Ovary (tissue), 9 donors: Measurements from ENCODE around the gene GABRD. TPM values are rescaled to one million over a fixed set of nuclear protein-coding genes. Genes with fewer than 3 reads are reported as not detected.

Source experiments
- DNase-seq, 5 donors: peaks; one replicate each; pipeline ENCODE4 v3.0.0-alpha.2; 2019 to 2020
- H3K27ac ChIP-seq, 2 donors: fragments of 200-600 bp; one replicate each; pipeline versions ENCODE4 v1.5.1 to v1.8.0; 2019 to 2022
- H3K27me3 ChIP-seq: fragments of 200-600 bp; one replicate; pipeline ENCODE4 v1.8.0; 2022
- H3K36me3 ChIP-seq: fragments of 200-600 bp; sonication (generic); one replicate; pipeline ENCODE4 v1.5.1; 2019
- H3K4me1 ChIP-seq: one replicate; pipeline ENCODE4 v1.8.1; 2013; ENCODE audit warnings: mild to moderate bottlenecking, moderate library complexity; ENCODE audit not compliant: insufficient read depth
- H3K4me3 ChIP-seq: fragments of 200-600 bp; sonication (generic); one replicate; pipeline ENCODE4 v1.5.1; 2017
- H3K9me3 ChIP-seq, 2 donors: fragments of 200-600 bp in 1 of 2; sonication (generic) in 1 of 2; one replicate each; pipeline versions ENCODE4 v1.5.1 to v1.8.1; 2013 to 2019; ENCODE audit warnings: mild to moderate bottlenecking in 1 of 2, moderate library complexity in 1 of 2
- EP300 ChIP-seq: sonication (generic); formaldehyde crosslinking; IDR thresholded peaks from one replicate; pipeline ENCODE4 v1.6.1; 2017; ENCODE audit warnings: antibody characterized with exemption
- POLR2A ChIP-seq: fragments of 450-650 bp; IDR thresholded peaks from one replicate; pipeline ENCODE4 v1.6.1; 2017; ENCODE audit warnings: antibody characterized with exemption, mild to moderate bottlenecking, moderate library complexity
- WGBS, 3 donors: extraction: QIAGEN DNeasy Blood & Tissue Kit in 1 of 3; methylation state at CpG; one replicate each; pipeline versions ENCODE4 v1.1.5 to v1.1.7; 2013 to 2017; 5-methylcytosine and 5-hydroxymethylcytosine counted together
- intact Hi-C, 4 donors: fragments of 100-400 bp; cut with DNase I; formaldehyde crosslinking; loops; one replicate each; pipeline versions ENCODE4 v1.11.0 to v1.15.1; 2022 to 2023
- polyA plus RNA-seq, 2 donors: library from polyadenylated mRNA; stranded (reverse); fragments of 200-250 nt in 1 of 2; fragments of 350-450 nt in 1 of 2; fragmentation: Illumina TruSeq in 1 of 2; extraction: RNeasy Lipid Tissue Mini Kit (QIAGEN cat#74804) in 1 of 2; gene quantifications; one replicate each; pipeline ENCODE4 v1.2.3, GENCODE V29; 2013 to 2014
- total RNA-seq, 7 donors: library from RNA; depleted of rRNA in 2 of 7; stranded (reverse); fragments of >200 nt in 2 of 7; fragmentation: NEBNext Ultra II Directional in 3 of 7; extraction: Animal tissue kit (Norgen Biotek cat#: 25700) in 3 of 7; gene quantifications; one replicate each; pipeline versions ENCODE4 v1.1.0 to v1.2.4, GENCODE V29; 2016 to 2023
- TF ChIP-seq, protein P1 (sequence below), 3 donors: fragments of 450-650 bp in 2 of 3; fragments of 200-600 bp in 1 of 3; IDR thresholded peaks; one replicate each; pipeline versions ENCODE4 v1.5.1 to v1.8.0; 2016 to 2022; ENCODE audit warnings: antibody characterized with exemption in 3 of 3, mild to moderate bottlenecking in 1 of 3
- donor health status: DM: no; HTN: no; CAD: no; lungs with moderate emphysema.
- donor health status: DM: no; HTN: no; CAD: no.
- donor health status: Bipolar disorder and iron deficiency.
- donor health status: DM: yes; HTN: yes; CAD: no.
- donor health status: DM: no; HTN: no; CAD: no.
- donor health status: DM: yes; HTN: yes; CAD: no.

GABRD gene
- total and polyA plus RNA-seq, 9 donors, result 0.13 to 0.40 (median 0.33) TPM; not detected in 6

GRCh38 chr1:2036287-2036686, 17.1 kb downstream of the GABRD start:
- Histone ChIP-seq H3K4me1 (no peaks in the 10 kb centered on the region), H3K36me3 (no peaks in the 10 kb centered on the region), H3K27ac (no peak overlapping the region), H3K27me3 (no peaks in the 10 kb centered on the region), H3K4me3 (no peak overlapping the region), H3K9me3 (no peaks in the 10 kb centered on the region)
- TF ChIP-seq EP300 (no peak), POLR2A (no peak)
- TF ChIP-seq, protein P1, sequence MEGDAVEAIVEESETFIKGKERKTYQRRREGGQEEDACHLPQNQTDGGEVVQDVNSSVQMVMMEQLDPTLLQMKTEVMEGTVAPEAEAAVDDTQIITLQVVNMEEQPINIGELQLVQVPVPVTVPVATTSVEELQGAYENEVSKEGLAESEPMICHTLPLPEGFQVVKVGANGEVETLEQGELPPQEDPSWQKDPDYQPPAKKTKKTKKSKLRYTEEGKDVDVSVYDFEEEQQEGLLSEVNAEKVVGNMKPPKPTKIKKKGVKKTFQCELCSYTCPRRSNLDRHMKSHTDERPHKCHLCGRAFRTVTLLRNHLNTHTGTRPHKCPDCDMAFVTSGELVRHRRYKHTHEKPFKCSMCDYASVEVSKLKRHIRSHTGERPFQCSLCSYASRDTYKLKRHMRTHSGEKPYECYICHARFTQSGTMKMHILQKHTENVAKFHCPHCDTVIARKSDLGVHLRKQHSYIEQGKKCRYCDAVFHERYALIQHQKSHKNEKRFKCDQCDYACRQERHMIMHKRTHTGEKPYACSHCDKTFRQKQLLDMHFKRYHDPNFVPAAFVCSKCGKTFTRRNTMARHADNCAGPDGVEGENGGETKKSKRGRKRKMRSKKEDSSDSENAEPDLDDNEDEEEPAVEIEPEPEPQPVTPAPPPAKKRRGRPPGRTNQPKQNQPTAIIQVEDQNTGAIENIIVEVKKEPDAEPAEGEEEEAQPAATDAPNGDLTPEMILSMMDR (IDR thresholded peaks at IDR 0.05), result no peak
- 82 to 87% (median 86%) methylated on average over 15 of the region's 15 CpGs for WGBS, 3 donors
- intact Hi-C loops, result no loop called here
- no peak for DNase-seq

GRCh38 chr1:2037314-2037979, 18.3 kb downstream of the GABRD start:
- no peaks in the 10 kb centered on the region for H3K4me1 ChIP-seq
- no peak overlapping the region for H3K4me3 ChIP-seq
- no peak overlapping the region for H3K27ac ChIP-seq
- intact Hi-C loops, result no loop called here
- no peak for TF ChIP-seq EP300
- no peak for TF ChIP-seq POLR2A
- TF ChIP-seq, protein P1 (IDR thresholded peaks at IDR 0.05), result no peak
- WGBS, 3 donors, result 80 to 85% (median 81%) methylated on average over 18 of the region's 18 CpGs
- no peaks in the 10 kb centered on the region for H3K9me3 ChIP-seq
- H3K27me3 ChIP-seq, result no peaks in the 10 kb centered on the region
- H3K36me3 ChIP-seq, result no peaks in the 10 kb centered on the region
- no peak for DNase-seq

GRCh38 chr1:2038229-2038628, 19.1 kb downstream of the GABRD start:
- no peak overlapping the region for H3K4me3 ChIP-seq
- DNase-seq, result no peak
- no peaks in the 10 kb centered on the region for H3K4me1 ChIP-seq
- TF ChIP-seq POLR2A (no peak), EP300 (no peak)
- TF ChIP-seq, protein P1 (IDR thresholded peaks at IDR 0.05), result no peak
- intact Hi-C loops, result no loop called here
- no peaks in the 10 kb centered on the region for H3K9me3 ChIP-seq
- no peaks in the 10 kb centered on the region for H3K36me3 ChIP-seq
- H3K27ac ChIP-seq, result no peak overlapping the region
- no peaks in the 10 kb centered on the region for H3K27me3 ChIP-seq
- WGBS, 3 donors, result 86 to 90% (median 88%) methylated on average over 8 of the region's 8 CpGs

DNA sequence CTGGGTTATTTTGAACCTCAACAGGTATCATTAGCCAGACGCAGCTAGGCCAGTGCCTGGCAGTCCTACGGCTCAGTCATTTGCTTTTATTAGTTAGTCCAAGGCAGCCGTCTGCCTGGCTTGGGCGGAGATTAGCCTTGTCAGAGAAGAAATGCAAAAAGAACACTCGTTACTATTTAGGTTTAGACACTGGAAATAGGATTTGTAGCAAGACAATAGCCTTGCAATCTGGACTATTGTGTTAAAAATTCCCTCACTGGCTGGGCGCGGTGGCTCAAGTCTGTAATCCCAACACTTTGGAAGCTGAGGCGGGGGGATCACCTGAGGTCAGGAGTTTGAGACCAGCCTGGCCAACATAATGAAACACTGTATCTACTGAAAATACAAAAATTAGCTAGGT, 20.1 kb downstream of the GABRD start:
- H3K36me3 ChIP-seq, result no peaks in the 10 kb centered on the region
- intact Hi-C loops, result no loop called here
- no peaks in the 10 kb centered on the region for H3K27me3 ChIP-seq
- no peak overlapping the region for H3K4me3 ChIP-seq
- H3K9me3 ChIP-seq, result no peaks in the 10 kb centered on the region
- no peak for DNase-seq
- no peak overlapping the region for H3K27ac ChIP-seq
- no peaks in the 10 kb centered on the region for H3K4me1 ChIP-seq
- 79 to 83% (median 80%) methylated on average over 8 of the region's 8 CpGs for WGBS, 3 donors
- TF ChIP-seq EP300 (no peak), POLR2A (no peak)
- TF ChIP-seq, protein P1 (IDR thresholded peaks at IDR 0.05), result no peak
